SK-N-SH treated with all-trans-retinoic acid at 6 μM for 48 hours (cell line): ENCODE data around the gene PARP6.

Experiments used
- BACH2 ChIP-seq: fragments of 250-450 bp; sonication (Bioruptor Pico); IDR thresholded peaks from 2 replicates; pipeline ENCODE4 v1.9.0; 2021; ENCODE audit warnings: mild to moderate bottlenecking, borderline replicate concordance
- CSRNP3 ChIP-seq: fragments of 250-450 bp; sonication (Bioruptor Pico); IDR thresholded peaks from 2 replicates; pipeline ENCODE4 v1.5.1; 2021; ENCODE audit warnings: mild to moderate bottlenecking, moderate library complexity
- RARB ChIP-seq: fragments of 250-450 bp; sonication (Bioruptor Pico); IDR thresholded peaks from 2 replicates; pipeline ENCODE4 v1.8.0; 2021; ENCODE audit warnings: mild to moderate bottlenecking, moderate library complexity

- TF ChIP-seq CSRNP3 (no peak), RARB (no peak), BACH2 (CRISPR knock-in tag) (no peak)
Measured at GRCh38 chr15:72203507-72203837, 68.9 kb downstream of the PARP6 start.
